Left colon (tissue), 2 donors: Measurements from ENCODE around the gene BBS1. TPM values are rescaled to one million over a fixed set of nuclear protein-coding genes. Genes with fewer than 3 reads are reported as not detected.
"Not testable (repeated sequence)": the region's sequence is repeated elsewhere in the genome, so short reads cannot be mapped to it uniquely, and the experiment has no call there.

ENCODE experiments used
- ATAC-seq: fragments of 200-7000 bp; cut with Tn5 transposase; one replicate; pipeline ENCODE4 v1.9.1; 2020; ENCODE audit warnings: mild to moderate bottlenecking, moderate library complexity
- DNase-seq, 2 donors: peaks; one replicate each; pipeline ENCODE4 v3.0.0-alpha.2; 2020
- intact Hi-C, 2 donors: fragments of 100-400 bp; cut with DNase I in 1 of 2; cut with micrococcal nuclease in 1 of 2; formaldehyde crosslinking; loops; one replicate each; pipeline versions ENCODE4 v1.11.2 to v1.14.0; 2022; cut with DNase I, micrococcal nuclease
- total RNA-seq, 2 donors: library from RNA; stranded (reverse); fragmentation: NEBNext Ultra II Directional; extraction: Animal tissue kit (Norgen Biotek cat#: 25700); gene quantifications; one replicate each; pipeline ENCODE4 v1.2.1, GENCODE V29; 2021
- donor health status: DM: no; HTN: no; CAD: no.
- donor health status: DM: yes; HTN: yes; CAD: no.

The BBS1 gene
- total RNA-seq, 2 donors from 2014 or later = 29.8 to 34.8 TPM

- intact Hi-C loops = loop anchor here in 1 of 2 donors (10.0 kb wide), 1 partner anchor 121 kb away; no protein-coding TSS in a partner anchor
- DNase-seq (no peak), ATAC-seq (no peak)
Observed at GRCh38 chr11:66563832-66564231, 53.4 kb downstream of the BBS1 start.

GRCh38 chr11:66564538-66564937 lies 54.1 kb downstream of the BBS1 start:
- ATAC-seq (no peak), DNase-seq (no peak)
- intact Hi-C loops = loop anchor here in 1 of 2 donors (10.0 kb wide), 1 partner anchor 120 kb away; no protein-coding TSS in a partner anchor

- intact Hi-C loops = loop anchor here in 1 of 2 donors (10.0 kb wide), 1 partner anchor 120 kb away; no protein-coding TSS in a partner anchor
- ATAC-seq = no peak
- no peak for DNase-seq
Observed at GRCh38 chr11:66564984-66565383, 54.5 kb downstream of the BBS1 start.

- no peak for DNase-seq
- intact Hi-C loops = loop anchor here in 1 of 2 donors (10.0 kb wide), 1 partner anchor 119 kb away; no protein-coding TSS in a partner anchor
- ATAC-seq = no peak
Observed at GRCh38 chr11:66566221-66566620, 55.8 kb downstream of the BBS1 start.

GRCh38 chr11:66567787-66568123 lies 57.3 kb downstream of the BBS1 start:
- ATAC-seq (no peak), DNase-seq (no peak)
- intact Hi-C loops = loop anchor here in 1 of 2 donors (10.0 kb wide), 1 partner anchor 117 kb away; no protein-coding TSS in a partner anchor

- peak; percentile 99 for ATAC-seq
- intact Hi-C loops = loop anchor here in 1 of 2 donors (10.0 kb wide), 1 partner anchor 116 kb away; no protein-coding TSS in a partner anchor
Observed at GRCh38 chr11:66568124-66568916, 57.9 kb downstream of the BBS1 start, which contains the start of gene CTSF. TSS of gene CTSF (minus strand) at chr11:66568606. CDS start at chr11:66568486, 120 bp downstream.

GRCh38 chr11:66569076-66569475 lies 58.6 kb downstream of the BBS1 start:
- no peak for ATAC-seq
- DNase-seq = no peak
- intact Hi-C loops = loop anchor here in 1 of 2 donors (10.0 kb wide), 1 partner anchor 116 kb away; no protein-coding TSS in a partner anchor

More at GRCh38 chr11:66568124-66568916, 57.9 kb downstream of the BBS1 start, which contains the start of gene CTSF:
- peak; percentile 84 to 85 for DNase-seq

GRCh38 chr11:66570079-66570849 lies 59.8 kb downstream of the BBS1 start:
- DNase-seq = no peak
- no peak for ATAC-seq
- intact Hi-C loops = no loop called here

- DNase-seq (no peak), ATAC-seq (no peak)
- intact Hi-C loops = no loop called here
Observed at GRCh38 chr11:66570850-66571180, 60.4 kb downstream of the BBS1 start.

GRCh38 chr11:66579017-66579606 lies 68.7 kb downstream of the BBS1 start:
- ATAC-seq (peak; percentile 82), DNase-seq (peak; percentile 59 to 85)
- intact Hi-C loops = no loop called here

GRCh38 chr11:66580803-66581202 lies 70.4 kb downstream of the BBS1 start:
- ATAC-seq (no peak), DNase-seq (no peak)
- intact Hi-C loops = loop anchor here in 1 of 2 donors (5.0 kb wide), 1 partner anchor 96 kb away; the partner anchor contains the start of gene RBM4B

- no peak for DNase-seq
- no peak for ATAC-seq
- intact Hi-C loops = loop anchor here in 1 of 2 donors (5.0 kb wide), 1 partner anchor 96 kb away; the partner anchor contains the start of gene RBM4B
Observed at GRCh38 chr11:66581261-66581660, 70.8 kb downstream of the BBS1 start.

- intact Hi-C loops = loop anchor here in 1 of 2 donors (5.0 kb wide), 1 partner anchor 95 kb away; the partner anchor contains the start of gene RBM4B
- ATAC-seq, DNase-seq: not testable (repeated sequence)
Observed at GRCh38 chr11:66582565-66583147, 72.2 kb downstream of the BBS1 start.

Other genes starting within 250 kb of the BBS1 start
- gene RAB1B, start 242.0 kb upstream of the BBS1 start, total RNA-seq = 100 to 1,000 TPM; 208 to 210 TPM
- 1 to 10 TPM; 1.1 to 1.2 TPM for gene CNIH2, start 232.5 kb upstream of the BBS1 start, total RNA-seq
- 100 to 1,000 TPM in 1 of 2 donors, 10 to 100 TPM in 1; 87.8 to 101 TPM for gene YIF1A, start 221.5 kb upstream of the BBS1 start, total RNA-seq
- gene TMEM151A, start 218.7 kb upstream of the BBS1 start, total RNA-seq = under 1 TPM; 0.14 to 0.18 TPM
- 10 to 100 TPM in 1 of 2 donors, 1 to 10 TPM in 1; 4.5 to 13.7 TPM for gene CD248, start 193.6 kb upstream of the BBS1 start, total RNA-seq
- gene RIN1, start 174.2 kb upstream of the BBS1 start, total RNA-seq = 10 to 100 TPM; 10.3 to 10.6 TPM
- 10 to 100 TPM; 42.5 to 46.3 TPM for gene BRMS1, start 165.5 kb upstream of the BBS1 start, total RNA-seq
- gene B4GAT1, start 163.0 kb upstream of the BBS1 start, total RNA-seq = 10 to 100 TPM; 13.1 to 17.1 TPM
- gene SLC29A2, start 138.9 kb upstream of the BBS1 start, total RNA-seq = 10 to 100 TPM; 16.3 to 31.1 TPM
- gene NPAS4, start 89.6 kb upstream of the BBS1 start, total RNA-seq = under 1 TPM in 1 of 2 donors, not detected in 1; 0.39 TPM
- gene MRPL11, start 71.8 kb upstream of the BBS1 start, total RNA-seq = 10 to 100 TPM; 46.9 to 59.4 TPM
- gene PELI3, start 43.7 kb upstream of the BBS1 start, total RNA-seq = 1 to 10 TPM; 4.7 to 5.2 TPM
- 10 to 100 TPM; 75.0 to 91.4 TPM for gene DPP3, start 30.2 kb upstream of the BBS1 start, total RNA-seq
- gene ZDHHC24, start 35.4 kb downstream of the BBS1 start, total RNA-seq = 10 to 100 TPM in 1 of 2 donors, 1 to 10 TPM in 1; 9.9 to 11.7 TPM
- gene ACTN3, start 36.3 kb downstream of the BBS1 start, total RNA-seq = not detected
- 10 to 100 TPM in 1 of 2 donors, 1 to 10 TPM in 1; 5.6 to 20.4 TPM for gene CTSF, start 58.0 kb downstream of the BBS1 start, total RNA-seq
- gene CCDC87, start 82.4 kb downstream of the BBS1 start, total RNA-seq = under 1 TPM; 0.22 to 0.46 TPM
- 10 to 100 TPM; 38.5 to 38.6 TPM for gene CCS, start 82.5 kb downstream of the BBS1 start, total RNA-seq
- 10 to 100 TPM; 45.3 to 48.9 TPM for gene RBM14, start 106.0 kb downstream of the BBS1 start, total RNA-seq
- 10 to 100 TPM; 90.7 to 92.9 TPM for gene RBM4, start 128.1 kb downstream of the BBS1 start, total RNA-seq
- 10 to 100 TPM; 14.7 to 17.6 TPM for gene RBM4B, start 167.3 kb downstream of the BBS1 start, total RNA-seq
- 1 to 10 TPM; 3.9 to 7.3 TPM for gene SPTBN2, start 218.6 kb downstream of the BBS1 start, total RNA-seq